HG02884 (cell line): Measurements from ENCODE around the gene TMEM170B.
A peak's percentile ranks its signal among the peaks of the same experiment; 100 is the strongest.

Experiments
- ATAC-seq: cut with Tn5 transposase; IDR thresholded peaks from one replicate; pipeline ENCODE4 v1.9.1; 2021; ENCODE audit warnings: mild to moderate bottlenecking, moderate library complexity; ENCODE audit not compliant: unreplicated experiment

The TMEM170B gene, protein sequence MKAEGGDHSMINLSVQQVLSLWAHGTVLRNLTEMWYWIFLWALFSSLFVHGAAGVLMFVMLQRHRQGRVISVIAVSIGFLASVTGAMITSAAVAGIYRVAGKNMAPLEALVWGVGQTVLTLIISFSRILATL

DNA sequence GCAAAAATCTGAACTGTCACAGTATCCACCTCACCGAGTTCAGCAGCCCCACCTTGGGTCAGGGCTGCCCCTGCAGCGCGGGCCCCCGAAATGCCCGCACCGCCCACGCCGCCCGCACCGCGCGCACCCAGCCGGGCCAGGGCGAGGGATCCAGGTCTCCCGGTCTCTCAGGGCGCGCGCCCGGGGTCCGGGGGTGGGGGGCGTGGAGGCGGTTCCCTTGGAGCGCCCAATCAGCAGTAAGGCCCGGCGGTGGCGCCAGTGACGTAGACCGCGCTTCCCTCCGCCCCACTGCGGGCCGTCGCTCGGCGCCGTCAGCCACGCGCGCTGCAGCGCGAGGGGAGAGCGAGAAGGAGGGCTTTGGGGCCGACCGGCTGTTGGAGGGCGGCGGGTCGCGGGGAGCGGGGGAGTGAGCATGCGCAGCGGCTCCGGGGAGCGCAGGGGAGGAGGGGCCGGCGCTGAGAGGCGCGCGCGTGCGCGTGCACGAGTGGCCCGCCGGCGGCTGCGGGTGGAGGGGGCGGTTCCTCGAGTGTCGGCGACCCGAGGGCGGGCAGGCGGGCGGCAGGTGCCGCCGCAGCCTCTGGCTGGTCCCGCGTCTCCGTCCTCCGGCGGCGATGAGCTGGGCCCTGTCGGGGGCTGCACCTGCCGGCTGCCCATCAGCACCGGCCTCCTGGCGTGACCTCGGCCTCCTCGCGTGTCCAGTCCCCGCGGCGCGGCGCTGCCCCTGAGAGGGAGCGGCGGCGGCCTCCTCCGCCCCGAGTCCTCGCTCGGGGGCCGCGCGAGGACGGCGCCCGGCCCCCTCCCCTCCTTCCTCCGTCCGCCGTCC lies at the start of gene TMEM170B:
Gene TMEM170B (plus strand): TSS at position 521 of the 823 bp plus-strand sequence. CDS start 529 bp downstream, outside the sequence.
- ATAC-seq, result peak; percentile 95

DNA sequence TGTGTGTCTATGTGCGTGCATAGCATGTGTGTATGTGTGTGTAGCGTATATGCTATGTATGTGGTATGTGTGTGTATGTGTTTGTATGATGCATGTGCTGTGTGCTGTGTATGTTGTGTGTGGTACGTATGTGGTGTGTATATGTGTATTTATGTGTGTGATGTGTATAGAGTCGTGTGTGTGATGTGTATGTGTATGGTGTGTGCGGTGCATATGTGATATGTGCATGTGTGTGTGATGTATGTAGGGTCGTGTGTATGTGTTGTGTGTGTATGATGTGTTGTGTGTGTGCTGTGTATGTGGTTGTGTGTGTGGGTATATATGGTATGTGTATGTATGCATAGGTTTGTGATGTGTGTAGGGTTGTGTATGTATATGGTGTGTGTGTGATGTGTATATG lies 46.6 kb upstream of the TMEM170B start:
- ATAC-seq, result no peak

DNA sequence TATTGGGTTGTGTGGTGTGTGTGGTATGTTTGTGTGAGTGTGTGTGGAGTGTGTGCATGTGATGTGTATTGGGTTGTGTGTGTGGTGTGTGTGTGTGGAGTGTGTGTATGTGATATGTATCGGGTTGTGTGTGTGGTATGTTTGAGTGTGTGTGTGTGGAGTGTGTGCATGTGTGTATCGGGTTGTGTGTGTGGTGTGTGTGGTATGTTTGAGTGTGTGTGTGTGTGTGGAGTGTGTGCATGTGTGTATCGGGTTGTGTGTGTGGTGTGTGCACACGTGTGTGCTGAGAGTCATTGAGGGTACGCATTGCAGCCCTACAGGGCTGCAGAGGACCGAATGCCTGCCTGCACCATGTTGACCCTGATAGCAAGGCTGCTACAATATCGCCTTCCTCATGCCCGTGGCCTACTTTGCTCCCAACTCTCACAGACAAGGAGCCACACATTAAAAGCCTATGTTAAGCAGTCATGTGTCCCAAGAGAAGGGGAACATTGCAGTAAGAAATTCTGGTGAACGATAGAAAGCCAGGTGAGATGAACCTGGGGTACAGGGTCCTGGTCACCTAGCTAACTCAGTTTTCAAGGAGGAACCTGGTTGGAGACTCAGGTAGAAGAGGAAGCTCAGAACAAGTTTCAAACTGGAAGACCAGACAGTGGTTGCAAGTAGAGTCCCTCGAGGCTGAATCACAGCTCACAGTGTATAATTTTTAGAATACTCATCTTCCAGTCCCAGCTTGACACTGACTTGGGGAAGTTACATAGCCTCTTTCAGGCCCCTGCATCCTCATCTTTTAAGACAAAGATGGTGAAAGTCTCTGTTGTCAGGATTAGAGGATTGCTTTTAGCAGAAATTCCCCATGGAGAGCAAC lies 45.7 kb upstream of the TMEM170B start:
- ATAC-seq, result no peak

DNA sequence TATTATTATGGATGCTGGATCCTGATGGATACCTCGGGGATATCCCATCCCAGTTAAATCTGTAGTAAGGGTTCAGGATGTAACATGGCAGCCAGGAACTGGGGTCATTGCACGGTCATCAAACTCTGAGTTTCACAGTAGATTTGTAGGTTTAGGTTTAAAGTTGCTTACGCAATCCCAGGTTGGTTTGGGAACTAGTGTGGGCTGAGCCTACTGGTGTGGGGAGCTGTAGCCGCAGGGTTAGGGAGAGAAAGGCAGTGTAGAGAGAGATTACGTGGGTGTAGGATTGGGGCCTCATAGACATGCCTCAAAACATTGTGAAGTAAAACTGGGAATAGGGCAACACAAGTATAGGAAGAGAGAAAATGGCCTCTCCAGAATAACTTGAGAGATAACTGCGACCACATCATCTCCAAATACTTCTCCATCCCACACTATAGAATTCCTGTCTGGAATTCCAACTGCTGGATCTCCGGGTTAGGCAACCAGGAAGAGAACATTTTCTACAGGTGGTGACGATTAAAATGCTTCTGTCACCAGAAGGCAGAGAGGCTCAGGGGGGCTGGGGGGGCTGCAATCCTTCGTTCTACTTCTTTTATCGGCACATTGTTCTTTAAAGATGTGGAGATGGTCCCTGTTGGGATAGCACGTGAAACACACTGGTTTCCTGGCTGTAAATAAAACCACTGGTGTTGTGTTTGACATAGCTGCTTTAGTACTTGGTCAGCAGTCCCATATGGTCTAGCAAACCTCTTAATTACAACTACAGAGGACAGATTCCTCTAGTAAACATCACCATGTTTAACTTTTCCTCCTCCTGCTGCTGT lies 44.9 kb upstream of the TMEM170B start:
- ATAC-seq, result no peak

DNA sequence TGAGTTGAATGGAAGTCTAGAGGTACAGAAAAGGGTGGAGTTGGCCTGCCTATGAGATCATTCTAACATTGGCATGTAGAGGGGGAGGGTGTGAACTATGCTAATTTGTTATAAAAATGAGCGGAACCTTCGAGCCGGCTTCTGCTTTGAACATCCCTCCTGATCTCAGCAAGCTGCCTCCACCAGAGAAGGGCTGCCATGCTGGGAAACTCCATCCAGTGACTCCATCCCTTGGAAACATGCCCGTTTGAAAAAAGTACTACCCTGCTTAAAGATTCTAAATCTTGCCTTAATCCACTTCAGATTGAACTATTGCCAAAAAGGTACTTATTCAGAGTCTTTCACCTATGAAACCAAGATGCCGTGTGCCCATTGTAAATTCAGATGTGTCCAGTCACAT lies 43.6 kb upstream of the TMEM170B start:
- ATAC-seq, result no peak

DNA sequence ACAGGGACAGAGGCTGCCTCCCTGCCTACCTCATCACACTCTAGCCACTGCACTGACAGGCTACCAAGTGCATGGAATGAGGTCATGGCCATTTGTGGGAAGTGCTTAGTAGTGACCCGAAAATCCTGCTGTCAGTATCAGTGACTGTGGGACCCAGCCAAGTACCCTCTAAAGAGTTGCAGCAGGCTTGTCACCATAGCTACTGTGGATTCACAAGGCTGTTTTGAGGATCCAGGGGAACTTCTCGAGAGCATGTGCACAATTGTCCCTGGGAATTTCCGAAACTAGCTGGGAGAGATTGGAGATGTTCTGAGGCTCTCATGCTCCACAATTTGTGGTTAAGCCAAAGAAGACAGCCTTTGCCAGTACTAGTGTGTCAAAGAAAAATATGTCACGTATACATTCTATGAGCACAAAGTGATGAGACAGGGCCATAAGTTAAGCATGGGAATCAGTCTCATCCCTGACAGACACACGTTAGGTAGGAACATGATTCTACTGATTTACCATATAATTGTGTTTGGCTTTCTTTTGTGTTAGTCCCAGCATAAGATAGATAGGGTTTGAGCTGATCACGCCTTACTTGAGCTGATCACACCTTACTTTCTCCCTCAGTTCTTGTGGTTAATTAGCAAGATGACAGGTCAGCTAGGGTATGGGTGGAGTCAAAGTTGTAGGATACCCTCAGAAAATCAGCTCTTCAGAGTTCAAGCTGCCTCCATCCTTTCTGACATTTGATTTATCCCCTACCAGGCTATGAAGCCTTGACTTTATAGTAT lies 42.6 kb upstream of the TMEM170B start:
- ATAC-seq, result no peak

DNA sequence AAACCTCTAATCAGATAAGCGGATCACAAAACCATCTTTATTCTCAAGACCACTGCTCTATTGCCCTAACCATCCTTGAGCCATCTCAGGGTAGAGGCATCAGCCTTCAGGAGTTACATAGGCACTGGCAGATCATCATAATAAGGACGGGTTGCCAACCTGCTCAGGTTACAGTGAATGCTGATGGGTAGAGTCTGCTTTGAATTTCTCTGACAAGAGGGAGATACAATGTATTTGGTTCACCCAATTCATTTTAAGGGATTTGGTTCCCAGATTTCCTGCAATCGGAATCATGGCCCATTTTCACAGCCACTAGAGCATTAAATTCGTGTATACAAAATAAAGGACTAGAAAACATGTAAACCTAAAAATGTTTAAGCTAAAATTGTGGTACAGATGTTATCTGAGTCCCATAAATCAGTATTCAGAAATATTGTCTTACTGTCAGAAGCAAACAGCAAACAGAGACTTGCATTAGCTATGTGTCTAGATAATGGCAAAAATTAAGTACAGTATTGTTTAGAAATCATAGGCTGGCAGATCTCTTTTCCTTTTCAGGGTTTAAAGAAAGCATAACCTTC lies 41.9 kb upstream of the TMEM170B start:
- ATAC-seq, result no peak

DNA sequence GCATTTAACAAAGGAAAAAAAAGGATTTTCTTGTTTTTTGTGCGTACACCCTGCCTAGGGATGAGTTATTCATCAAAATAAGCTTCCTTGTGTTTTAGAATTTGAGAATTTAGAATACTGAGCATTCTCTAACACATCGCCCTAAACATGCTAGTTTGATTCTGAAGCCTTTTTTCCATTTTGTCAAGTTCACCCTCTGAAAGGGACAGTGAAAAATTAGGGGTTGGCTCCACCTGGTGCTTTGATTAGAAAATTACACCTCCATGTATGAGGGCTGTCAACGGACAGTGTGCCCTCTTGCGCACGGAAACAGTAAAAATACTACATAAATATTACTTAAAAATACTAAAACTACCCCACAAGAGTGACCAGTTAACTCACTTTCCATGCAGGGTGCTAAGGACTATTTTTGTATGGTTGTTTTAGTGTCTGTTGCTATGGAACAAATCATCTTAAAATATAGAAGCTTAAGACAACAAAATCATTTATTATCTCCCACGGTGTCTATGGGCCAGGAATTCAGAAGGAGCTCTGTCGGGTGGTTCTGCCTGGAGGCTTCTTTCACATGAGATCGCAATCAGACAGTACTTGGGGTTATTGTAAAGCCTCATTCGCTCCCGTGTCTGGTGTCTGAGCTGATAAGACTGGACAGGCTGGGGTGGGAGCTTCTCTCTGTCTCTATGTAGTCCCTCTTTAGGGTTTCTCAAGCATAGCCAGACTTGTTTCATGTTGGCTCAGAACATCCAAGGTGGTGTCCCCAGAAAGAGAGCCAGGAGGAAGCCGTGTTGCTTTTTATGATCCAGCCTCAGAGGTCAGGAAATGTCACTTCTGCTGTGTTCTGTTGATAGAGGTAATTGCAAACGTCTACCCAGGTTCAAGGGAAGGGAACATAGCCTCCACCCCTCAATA lies 41.1 kb upstream of the TMEM170B start:
- peak; percentile 49 for ATAC-seq

DNA sequence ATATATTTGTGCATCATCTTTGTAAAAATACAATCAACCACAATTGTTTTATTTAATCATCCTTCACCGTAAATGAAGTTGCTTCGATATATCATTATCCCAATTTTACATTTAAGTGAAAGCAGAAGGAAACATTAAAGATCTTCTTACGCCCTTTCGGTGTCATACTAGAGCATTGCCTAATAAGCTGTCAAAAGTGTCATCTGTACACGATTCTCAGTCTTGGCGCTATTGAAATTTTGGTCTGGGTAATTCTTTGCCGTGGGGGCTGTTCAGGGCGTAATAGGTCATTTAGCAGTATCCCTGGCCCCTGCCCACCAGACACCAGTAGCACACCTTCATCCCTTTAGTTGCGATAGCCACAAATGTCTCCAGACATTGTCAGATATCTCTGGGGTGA lies 40.4 kb upstream of the TMEM170B start:
- ATAC-seq, result no peak

DNA sequence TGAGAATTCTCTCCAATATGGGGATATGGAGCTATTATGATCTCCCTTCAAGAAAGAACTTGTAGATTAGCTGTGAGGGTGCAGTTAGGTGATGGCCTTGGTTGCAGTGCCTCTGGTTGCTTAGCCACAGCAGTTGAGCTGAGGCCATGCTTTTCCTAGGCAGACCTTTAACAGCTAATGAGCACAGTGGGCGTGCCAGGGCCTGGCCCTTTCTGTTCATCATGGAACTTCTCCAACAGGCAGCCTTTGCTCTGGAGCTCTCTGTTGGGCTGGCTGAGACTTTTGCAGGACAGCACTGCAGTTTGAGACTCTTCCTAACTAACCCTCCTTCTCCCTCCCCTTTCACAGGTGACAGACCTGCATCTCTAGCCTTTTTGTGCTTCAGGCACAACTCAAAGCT lies 39.7 kb upstream of the TMEM170B start:
- no peak for ATAC-seq

DNA sequence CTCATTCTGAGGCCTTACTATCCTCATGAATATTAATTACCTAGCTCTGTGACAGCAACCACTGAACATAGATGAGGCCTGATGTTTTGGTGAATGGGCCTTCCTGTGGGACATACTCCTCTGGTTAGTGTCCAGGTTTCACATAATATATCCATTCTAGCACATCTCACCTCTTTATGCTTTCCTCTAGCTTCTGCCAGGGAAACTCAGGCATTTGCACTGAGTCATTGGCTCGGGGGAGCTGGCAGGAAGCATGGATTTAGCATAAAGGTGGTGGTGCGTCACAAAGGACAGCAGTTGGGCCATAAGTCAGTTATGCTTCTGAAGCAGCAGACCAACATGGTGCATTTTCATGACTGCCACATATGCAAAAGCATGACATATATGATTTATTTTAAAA lies 37.5 kb upstream of the TMEM170B start:
- no peak for ATAC-seq

DNA sequence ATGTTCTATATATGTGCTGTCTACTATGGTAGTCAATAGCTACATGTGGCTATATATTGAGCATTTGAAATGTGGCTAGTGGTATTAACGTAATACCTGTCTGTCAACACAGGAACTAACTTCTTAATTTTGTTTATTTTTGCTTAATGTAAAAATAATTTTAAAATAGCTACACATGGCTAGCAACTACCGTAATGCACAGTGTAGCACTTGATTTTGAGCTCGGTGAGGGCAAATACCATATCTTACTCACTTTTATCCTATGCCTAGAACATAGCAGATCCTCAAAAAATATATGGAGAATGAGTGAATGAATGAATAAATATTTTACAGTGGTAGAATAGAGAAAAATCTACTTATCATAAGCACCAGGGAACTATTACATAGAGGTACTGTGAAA lies 28.1 kb upstream of the TMEM170B start:
- no peak for ATAC-seq

DNA sequence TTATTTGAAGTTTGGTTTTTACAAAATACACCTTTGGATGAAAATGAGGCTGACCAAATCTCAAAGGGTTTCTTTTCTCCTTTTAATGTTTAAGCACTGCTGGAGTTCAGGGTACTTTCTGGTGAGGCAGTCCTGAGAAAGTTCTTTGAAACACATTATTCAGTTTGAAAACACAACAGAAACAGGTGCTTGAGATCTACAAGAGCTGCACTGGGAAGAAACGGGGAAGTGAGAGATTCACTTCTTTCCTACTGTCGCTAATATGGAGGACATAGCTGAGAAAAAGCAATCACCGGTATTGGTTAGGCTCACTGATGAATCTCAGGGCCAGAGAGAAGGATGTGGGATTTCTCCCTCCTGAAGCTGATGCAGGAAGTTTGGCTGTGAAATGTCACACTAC lies 22.9 kb upstream of the TMEM170B start:
- ATAC-seq, result peak; percentile 90

DNA sequence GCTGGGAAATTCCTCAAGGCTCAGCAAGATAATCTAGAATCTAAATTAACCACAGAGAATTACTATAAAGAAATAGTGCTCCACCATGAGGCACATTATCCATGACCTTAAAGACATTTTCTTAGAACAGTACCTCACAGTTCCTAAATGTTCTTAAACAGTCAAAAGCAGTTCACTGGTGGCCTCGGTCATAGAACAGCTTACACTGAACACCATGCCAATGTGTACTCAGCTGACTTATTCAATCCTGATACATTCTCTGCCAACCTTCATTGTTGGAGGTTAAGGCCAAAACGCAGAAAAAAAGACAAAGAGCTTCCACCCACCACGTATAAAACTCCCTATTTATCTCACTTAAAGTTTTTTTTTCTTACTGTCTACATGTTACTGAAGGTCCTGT lies 21.8 kb upstream of the TMEM170B start:
- ATAC-seq, result no peak

DNA sequence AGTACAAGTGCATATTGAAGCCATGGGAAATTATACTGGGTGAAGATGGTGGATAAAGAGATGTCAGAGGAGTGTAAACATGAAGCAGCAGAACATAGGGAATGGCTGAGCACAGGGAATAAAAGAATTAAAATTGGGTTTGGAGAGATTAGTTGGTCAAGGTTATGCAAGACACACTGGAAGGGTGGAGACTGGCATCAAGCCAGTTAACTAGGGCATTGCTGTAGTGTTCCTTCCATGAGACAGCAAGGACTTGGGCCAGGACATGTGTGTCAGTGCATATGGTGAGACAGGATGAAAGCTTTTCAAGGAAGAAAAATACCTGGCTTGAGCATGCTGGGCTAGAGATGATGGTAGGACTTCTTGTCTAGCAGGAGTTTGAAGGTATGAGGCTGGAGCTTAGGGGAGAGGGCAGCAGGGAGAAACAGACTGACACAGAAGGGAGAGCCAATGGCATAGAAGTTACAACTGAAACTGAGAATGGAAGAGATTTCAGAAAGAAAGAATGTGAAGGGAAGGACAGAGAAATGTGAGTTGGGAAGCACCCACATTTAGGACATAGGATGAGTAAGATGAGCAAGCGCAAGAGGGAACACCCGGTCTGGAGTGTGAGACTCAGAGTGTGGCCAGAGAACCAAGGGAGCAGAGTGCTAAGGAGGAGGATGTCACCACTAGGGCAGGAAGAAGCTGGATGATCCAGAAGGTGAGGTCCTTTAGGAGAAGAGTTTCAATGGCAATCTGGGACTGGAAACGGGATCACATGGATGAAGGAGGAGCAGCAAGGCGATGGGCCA lies 14.5 kb upstream of the TMEM170B start:
- ATAC-seq, result no peak

DNA sequence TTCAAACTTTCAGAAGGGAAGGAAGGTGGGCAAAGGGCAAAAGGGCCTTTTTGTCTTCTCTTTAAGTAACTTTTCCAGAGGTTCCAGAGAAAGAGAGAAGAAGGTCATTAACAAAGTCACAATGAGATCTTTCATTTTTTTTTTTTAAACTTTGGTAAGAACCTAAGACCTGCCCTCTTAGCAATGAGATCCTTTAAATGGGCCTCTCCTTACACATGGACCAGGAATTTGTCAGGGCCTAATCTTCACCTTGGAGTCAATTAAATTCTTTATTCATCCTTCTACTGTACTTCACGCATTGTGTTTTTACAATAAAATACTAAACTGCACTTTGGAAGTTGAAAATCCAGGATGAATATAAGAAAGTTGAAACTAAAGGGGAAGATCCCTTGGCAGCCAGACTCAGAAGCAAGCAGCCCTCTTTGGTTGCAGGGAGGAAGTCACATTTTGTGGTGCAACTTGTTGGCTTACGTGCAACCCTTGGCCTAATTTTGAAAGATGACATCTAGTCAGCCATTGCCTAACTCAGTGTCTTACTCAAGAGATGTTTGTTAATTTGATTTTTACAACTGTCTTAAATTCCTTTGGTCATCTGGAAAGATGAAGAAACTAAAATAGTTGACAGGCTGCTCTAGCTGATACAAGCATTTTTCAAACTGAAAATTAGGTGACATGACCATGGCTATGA lies 11.9 kb upstream of the TMEM170B start:
- ATAC-seq, result no peak

DNA sequence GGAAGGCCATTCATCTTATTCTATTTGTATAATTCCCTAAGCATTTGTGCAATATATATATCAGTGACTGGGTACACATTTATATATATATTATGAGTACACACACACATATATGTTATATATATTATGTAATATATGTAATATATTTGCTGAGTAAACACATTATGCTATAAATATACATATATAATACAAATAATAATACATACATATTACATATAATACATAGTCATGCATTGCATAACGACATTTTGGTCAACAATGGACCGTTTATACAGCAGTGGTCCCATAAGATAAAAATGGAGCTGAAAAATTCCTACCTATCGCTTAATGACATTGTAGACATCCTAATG lies 11.4 kb upstream of the TMEM170B start:
- ATAC-seq, result no peak
